HG03432 (cell line): ENCODE measurements around the gene P2RY14.

ENCODE experiments used
- ATAC-seq: cut with Tn5 transposase; IDR thresholded peaks from one replicate; pipeline ENCODE4 v1.9.1; 2021; ENCODE audit warnings: mild to moderate bottlenecking, moderate library complexity; ENCODE audit not compliant: unreplicated experiment

The P2RY14 gene

GRCh38 chr3:151278230-151278629 is at the start of gene P2RY14:
Gene P2RY14, minus strand, starts transcription at chr3:151278542. Its CDS starts 64,226 bp downstream, at chr3:151214316.
- peak; percentile 36 for ATAC-seq

DNA sequence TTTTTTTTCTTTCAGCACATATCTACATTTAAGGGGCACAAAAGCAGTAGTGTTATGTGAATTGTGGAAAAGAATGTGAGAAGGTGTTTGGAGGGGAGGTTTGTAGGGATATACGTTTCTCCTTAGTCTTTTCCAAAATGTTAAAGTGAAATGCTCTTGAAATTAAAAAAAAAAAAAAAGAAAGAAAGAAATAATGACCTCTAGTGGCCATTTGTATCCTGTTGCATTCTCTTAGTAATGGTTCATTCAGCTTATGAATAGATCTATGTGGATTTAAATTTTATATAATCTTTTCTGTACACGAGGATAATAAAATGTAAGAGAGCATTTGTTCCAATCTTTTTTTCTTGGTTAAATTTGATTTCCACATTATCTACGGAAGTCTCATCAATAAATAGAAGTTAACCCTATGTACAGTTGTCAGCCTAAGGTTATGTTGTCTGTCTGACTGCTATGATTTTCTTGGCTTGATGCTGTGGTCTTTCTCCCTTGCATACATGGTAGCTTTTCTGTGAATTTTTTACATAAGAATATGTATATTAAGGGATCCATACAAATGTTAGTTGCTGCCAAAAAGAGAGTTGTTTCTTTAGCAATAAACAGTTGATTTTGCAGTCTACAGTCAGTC is 49.3 kb upstream of the P2RY14 start:
- ATAC-seq: no peak

DNA sequence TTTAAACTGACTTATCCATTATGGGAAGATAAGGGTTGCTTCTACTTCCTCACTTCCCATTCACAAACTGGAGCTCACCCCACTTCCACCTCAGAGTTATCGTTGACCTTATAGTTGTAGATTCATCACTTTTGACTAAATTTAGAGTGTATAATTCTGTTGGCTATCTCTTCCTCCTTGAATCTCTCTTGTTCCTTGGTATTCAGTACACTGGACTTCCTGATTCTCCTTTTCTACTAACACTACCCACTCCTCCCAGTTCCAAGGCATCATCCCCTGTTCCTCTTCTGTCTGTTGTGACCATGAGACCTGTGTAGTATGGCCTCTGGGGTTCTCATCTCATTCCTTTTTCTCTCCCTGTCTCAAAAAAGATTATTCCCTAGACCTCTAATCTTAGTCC is 44.2 kb upstream of the P2RY14 start:
- ATAC-seq: no peak

DNA sequence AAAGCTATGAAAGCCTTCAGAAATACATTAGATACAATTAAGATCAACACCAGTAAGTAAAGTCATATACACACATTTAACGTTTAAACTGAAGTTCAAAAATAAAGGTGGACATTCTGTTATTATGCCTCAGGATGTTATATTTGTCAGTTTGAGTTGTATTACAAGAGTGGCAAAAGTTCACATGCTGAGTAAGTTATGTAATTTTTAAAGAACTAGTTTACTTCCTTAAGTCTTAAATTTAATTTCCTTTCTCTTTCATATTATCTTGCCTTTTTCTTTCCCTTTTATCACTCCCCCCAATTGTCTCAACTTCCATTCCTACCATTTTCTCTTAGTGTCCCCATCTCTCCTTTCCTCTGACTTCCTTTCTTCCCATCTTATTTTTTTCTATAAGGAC is 43.2 kb upstream of the P2RY14 start:
- ATAC-seq: no peak

DNA sequence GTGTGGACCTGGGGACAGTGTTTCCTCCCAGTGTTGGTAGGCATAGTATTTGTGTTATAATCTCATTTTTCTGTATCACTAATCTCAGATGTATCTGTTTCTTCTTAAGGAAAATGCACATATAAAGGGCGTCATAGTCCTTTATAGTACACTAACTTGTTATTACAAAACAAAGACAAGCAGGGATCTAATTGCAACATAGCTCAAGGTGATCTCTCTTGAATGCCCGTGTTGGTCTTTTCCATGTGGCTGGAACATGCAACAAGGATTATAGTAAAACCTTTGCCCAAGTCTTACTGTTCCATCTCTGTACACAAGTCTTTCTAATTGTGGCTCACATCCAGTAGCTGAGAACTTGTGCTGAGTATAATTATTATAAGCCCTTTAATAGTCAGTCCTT is 41.8 kb upstream of the P2RY14 start:
- no peak for ATAC-seq

DNA sequence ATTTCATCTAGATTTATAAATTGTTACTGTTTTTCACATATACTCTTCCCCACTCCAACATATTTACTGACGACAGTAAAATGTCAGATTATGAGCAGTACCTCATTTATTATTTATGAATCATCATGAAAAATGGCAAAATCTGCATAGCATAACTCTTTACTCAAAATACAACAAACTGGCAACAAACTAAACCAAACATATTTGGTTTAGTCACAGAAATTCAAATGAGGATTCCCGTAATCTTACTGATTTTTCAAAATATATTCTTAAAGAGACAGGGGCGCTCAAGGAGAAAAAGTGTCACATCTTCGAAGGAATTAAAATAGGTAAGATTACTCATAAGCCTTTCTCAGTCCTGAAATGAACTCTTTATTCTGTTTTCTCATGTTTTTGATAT is 41.3 kb upstream of the P2RY14 start:
- no peak for ATAC-seq

DNA sequence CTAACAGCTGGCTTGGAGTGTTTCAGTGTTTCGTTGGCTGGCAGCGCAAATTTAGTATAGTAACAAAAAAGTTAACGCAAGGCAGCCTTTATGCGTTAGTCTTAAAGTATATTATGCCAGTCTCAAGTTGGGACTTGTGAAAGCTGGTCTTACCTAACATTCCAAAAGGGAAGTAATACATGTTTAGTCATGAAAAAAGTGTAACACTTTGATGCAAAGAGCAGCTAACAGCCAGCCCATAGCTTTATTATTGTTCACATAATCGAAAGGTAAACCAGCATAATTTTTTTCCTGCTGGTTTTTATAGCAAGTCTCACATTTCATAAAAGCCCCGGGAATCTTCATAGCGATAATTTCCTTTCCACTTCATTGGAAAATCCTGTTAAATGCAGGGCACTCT is 40.6 kb upstream of the P2RY14 start:
- ATAC-seq: no peak

DNA sequence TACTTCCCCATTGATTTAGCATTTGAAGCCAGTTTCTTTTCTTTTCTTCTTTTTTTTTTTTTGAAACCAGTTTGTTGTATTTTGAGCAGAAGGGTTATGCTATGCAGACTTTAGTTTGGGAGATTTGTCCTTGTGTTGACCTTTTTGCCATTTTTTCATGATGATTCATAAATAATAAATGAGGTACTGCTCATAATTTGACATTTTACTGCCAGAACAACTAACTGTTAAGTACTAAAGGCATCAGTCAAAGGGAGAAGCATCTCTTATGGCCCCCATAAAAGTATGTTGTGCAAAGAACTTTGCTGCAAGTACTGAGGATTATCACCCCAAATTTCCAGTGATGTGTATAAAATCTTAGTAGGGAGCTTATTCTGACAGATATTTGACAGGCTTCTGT is 40.0 kb upstream of the P2RY14 start:
- ATAC-seq: no peak

GRCh38 chr3:151316267-151316991 is 38.1 kb upstream of the P2RY14 start, which contains the start of gene GPR87:
Gene GPR87, minus strand, starts transcription at chr3:151316820. Its CDS starts 16,720 bp downstream, at chr3:151300100.
- ATAC-seq: peak; percentile 71

GRCh38 chr3:151315846-151316245 is 37.5 kb upstream of the P2RY14 start:
- ATAC-seq: no peak

GRCh38 chr3:151315136-151315535 is 36.8 kb upstream of the P2RY14 start:
- ATAC-seq: no peak

GRCh38 chr3:151314593-151314992 is 36.3 kb upstream of the P2RY14 start:
- ATAC-seq: no peak

DNA sequence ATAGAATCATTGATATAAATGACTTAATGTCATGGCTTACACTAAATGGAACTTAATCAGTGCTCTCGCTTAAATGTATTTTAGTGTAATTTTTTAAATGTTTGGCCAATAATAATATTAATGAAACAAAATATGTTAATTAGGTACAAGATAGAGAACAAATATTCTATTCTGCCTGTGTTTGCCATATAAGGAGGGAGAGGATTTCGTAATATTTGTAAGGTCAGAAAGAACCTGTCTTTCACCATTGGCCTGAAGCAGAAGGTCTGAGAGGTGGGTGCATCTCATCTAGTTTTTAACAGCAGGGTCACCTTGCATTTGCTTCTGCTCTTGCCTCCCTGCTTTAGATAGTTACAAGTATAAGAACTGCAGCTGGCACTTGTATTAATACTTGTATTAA is 35.8 kb upstream of the P2RY14 start:
- ATAC-seq: no peak

DNA sequence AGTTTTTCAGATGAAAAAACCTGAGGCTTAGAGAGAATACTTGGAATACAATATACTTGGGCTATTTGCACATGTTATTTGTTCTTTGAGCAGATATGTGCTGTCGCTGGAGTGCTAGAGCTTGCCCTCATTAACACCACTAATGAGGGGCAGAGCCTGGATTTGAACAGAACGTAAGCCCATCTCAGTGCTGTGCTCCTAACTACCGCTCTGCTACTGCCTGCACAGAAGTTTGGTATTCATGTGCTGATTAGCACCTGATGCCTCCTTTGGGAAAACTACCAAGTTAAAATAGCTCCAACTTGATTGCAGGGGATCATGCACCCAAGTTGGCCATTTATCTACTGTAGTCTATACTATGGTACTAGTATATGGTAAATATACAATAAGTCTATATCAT is 34.6 kb upstream of the P2RY14 start:
- no peak for ATAC-seq

DNA sequence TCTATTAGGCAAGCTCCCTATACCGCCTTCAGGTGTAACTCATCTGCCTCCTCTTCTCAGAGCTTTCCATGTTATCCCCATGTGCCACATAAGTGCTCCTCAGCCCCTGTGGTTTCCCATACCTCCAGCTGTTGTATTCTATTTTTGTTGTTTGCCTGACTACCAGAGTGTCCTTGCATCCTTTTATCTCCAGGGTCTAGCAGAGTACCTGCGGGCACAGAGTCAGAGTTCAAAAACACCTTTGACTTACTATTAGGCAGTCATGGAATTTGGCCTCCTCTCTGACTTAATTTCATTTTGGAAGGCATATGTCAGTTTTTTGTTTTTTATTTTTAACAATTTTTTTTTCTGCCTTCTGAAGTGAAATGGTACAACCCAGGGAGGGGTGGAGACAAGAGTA is 31.2 kb upstream of the P2RY14 start:
- no peak for ATAC-seq

GRCh38 chr3:151307583-151308488 is 29.5 kb upstream of the P2RY14 start:
- no peak for ATAC-seq

GRCh38 chr3:151307131-151307530 is 28.8 kb upstream of the P2RY14 start:
- ATAC-seq: no peak

DNA sequence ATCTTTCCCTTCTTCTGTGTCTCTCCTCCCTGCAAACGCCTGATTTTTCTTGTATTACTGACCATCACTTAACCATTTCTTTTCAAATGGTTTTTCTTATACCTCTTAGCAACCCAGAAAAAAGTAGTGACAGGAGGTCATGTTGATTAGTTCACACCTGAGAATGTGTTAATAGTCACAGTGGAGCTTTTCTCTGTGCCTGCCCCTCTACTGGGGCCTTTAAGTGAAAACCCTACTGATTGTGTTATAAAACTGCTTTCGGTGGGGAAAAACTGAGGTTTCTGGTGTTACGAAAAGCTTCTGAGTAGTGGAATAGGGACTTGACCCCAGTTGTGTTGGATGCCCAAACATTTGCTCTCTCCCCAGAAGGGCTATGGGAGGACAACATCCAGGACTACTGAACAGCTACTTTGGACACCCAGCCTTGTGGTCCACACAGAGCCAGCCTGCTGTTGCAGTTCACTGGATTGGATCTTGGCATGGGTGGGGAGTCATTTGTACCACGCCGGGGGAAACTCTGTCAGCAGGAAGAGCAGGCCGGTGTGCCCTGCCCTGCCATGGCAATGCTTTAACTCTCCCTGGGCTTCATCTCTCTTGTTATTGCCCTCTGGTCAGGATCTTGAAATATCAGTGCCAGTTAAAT is 27.9 kb upstream of the P2RY14 start:
- no peak for ATAC-seq

GRCh38 chr3:151305775-151306151 is 27.4 kb upstream of the P2RY14 start:
- no peak for ATAC-seq

- no peak for ATAC-seq
These were observed 26.9 kb upstream of the P2RY14 start for GRCh38 chr3:151305060-151305774.
